ENCODE measurements around the gene ROR2.

Gene ROR2

GRCh38 chr9:91883503-91883902 lies 66.5 kb downstream of the ROR2 start:
- no peaks in the 10 kb centered on the region for H3F3A ChIP-seq (ENCODE audit: insufficient read depth)
- TF ChIP-seq EZH2phosphoT487 (conservative IDR thresholded peaks at IDR 0.05; ENCODE audit: low read length) (no peak), CTCF (IDR thresholded peaks at IDR 0.05; ENCODE audit: insufficient read depth, low read length, poor library complexity, severe bottlenecking) (no peak)
- H3K27me3 ChIP-seq (ENCODE audit: low read length), result no peaks in the 10 kb centered on the region
- no peaks in the 10 kb centered on the region for H4K20me1 ChIP-seq (ENCODE audit: low read depth, low read length)
- no peak overlapping the region for H3K27ac ChIP-seq (ENCODE audit: low read depth, low read length)
- no peaks in the 10 kb centered on the region for H3K9me2 ChIP-seq (replicated peaks; ENCODE audit: insufficient read depth, low read length)
- no peak overlapping the region for H3K4me3 ChIP-seq (ENCODE audit: insufficient read depth, low read length, poor library complexity, severe bottlenecking)
- no peak overlapping the region for H2AFZ ChIP-seq (ENCODE audit: low read depth, low read length, severe bottlenecking)
- no peaks in the 10 kb centered on the region for H3K79me2 ChIP-seq (ENCODE audit: insufficient read depth, low read length)
- no peaks in the 10 kb centered on the region for H3K9me3 ChIP-seq (ENCODE audit: insufficient read depth, low read length)
- H3K4me2 ChIP-seq (ENCODE audit: low read depth, low read length, poor library complexity, severe bottlenecking), result no peak overlapping the region
- H3K36me3 ChIP-seq (ENCODE audit: low read length), result no peaks in the 10 kb centered on the region
- no peak overlapping the region for H3K9ac ChIP-seq (ENCODE audit: low read length)

- no peak overlapping the region for H3K27ac ChIP-seq (ENCODE audit: low read depth, low read length)
- H2AFZ ChIP-seq (ENCODE audit: low read depth, low read length, severe bottlenecking), result no peak overlapping the region
- H3K9ac ChIP-seq (ENCODE audit: low read length), result no peak overlapping the region
- TF ChIP-seq EZH2phosphoT487 (conservative IDR thresholded peaks at IDR 0.05; ENCODE audit: low read length), result no peak
- no peak for TF ChIP-seq CTCF (IDR thresholded peaks at IDR 0.05; ENCODE audit: insufficient read depth, low read length, poor library complexity, severe bottlenecking)
- H3K27me3 ChIP-seq (ENCODE audit: low read length), result no peaks in the 10 kb centered on the region
- no peaks in the 10 kb centered on the region for H3K9me3 ChIP-seq (ENCODE audit: insufficient read depth, low read length)
- no peak overlapping the region for H3K4me3 ChIP-seq (ENCODE audit: insufficient read depth, low read length, poor library complexity, severe bottlenecking)
- H3K36me3 ChIP-seq (ENCODE audit: low read length), result no peaks in the 10 kb centered on the region
- H3K4me2 ChIP-seq (ENCODE audit: low read depth, low read length, poor library complexity, severe bottlenecking), result no peak overlapping the region
- no peaks in the 10 kb centered on the region for H4K20me1 ChIP-seq (ENCODE audit: low read depth, low read length)
- H3F3A ChIP-seq (ENCODE audit: insufficient read depth), result no peaks in the 10 kb centered on the region
- no peaks in the 10 kb centered on the region for H3K9me2 ChIP-seq (replicated peaks; ENCODE audit: insufficient read depth, low read length)
- H3K79me2 ChIP-seq (ENCODE audit: insufficient read depth, low read length), result no peaks in the 10 kb centered on the region
These were observed 67.4 kb downstream of the ROR2 start for GRCh38 chr9:91882627-91883026.

GRCh38 chr9:91880378-91880972 lies 69.6 kb downstream of the ROR2 start:
- no peak overlapping the region for H3K4me3 ChIP-seq (ENCODE audit: insufficient read depth, low read length, poor library complexity, severe bottlenecking)
- H3K9ac ChIP-seq (ENCODE audit: low read length), result no peak overlapping the region
- no peak for TF ChIP-seq EZH2phosphoT487 (conservative IDR thresholded peaks at IDR 0.05; ENCODE audit: low read length)
- no peak for TF ChIP-seq CTCF (IDR thresholded peaks at IDR 0.05; ENCODE audit: insufficient read depth, low read length, poor library complexity, severe bottlenecking)
- no peak overlapping the region for H3K27ac ChIP-seq (ENCODE audit: low read depth, low read length)
- H3K27me3 ChIP-seq (ENCODE audit: low read length), result no peaks in the 10 kb centered on the region
- H3K4me2 ChIP-seq (ENCODE audit: low read depth, low read length, poor library complexity, severe bottlenecking), result no peak overlapping the region
- no peaks in the 10 kb centered on the region for H3K79me2 ChIP-seq (ENCODE audit: insufficient read depth, low read length)
- H2AFZ ChIP-seq (ENCODE audit: low read depth, low read length, severe bottlenecking), result no peak overlapping the region
- no peaks in the 10 kb centered on the region for H3K9me2 ChIP-seq (replicated peaks; ENCODE audit: insufficient read depth, low read length)
- H4K20me1 ChIP-seq (ENCODE audit: low read depth, low read length), result no peaks in the 10 kb centered on the region
- H3F3A ChIP-seq (ENCODE audit: insufficient read depth), result no peaks in the 10 kb centered on the region
- no peaks in the 10 kb centered on the region for H3K9me3 ChIP-seq (ENCODE audit: insufficient read depth, low read length)
- no peaks in the 10 kb centered on the region for H3K36me3 ChIP-seq (ENCODE audit: low read length)
